T47D (cell line): Measurements from ENCODE around the gene EWSR1.
"Not testable (repeated sequence)": the region's sequence is repeated elsewhere in the genome, so short reads cannot be mapped to it uniquely, and the experiment has no call there.

Experiments
- DNase-seq, 2 experiments: peaks; one replicate each; pipeline versions ENCODE4 v3.0.0 to v3.0.0-alpha.2; 2011 to 2012; ENCODE audit warnings: low read depth in 1 of 2, low spot score in 1 of 2
- JUND ChIP-seq: IDR thresholded peaks from 2 replicates; pipeline ENCODE4 v1.6.1; 2012; ENCODE audit warnings: low read depth
- in situ Hi-C: cut with HindIII; loops from 2 replicates; pipeline ENCODE4 v1.10.0; 2016; ENCODE audit warnings: low sequenced_read_pairs, low pct_unique_long_range_greater_than_20kb

Gene EWSR1

DNA sequence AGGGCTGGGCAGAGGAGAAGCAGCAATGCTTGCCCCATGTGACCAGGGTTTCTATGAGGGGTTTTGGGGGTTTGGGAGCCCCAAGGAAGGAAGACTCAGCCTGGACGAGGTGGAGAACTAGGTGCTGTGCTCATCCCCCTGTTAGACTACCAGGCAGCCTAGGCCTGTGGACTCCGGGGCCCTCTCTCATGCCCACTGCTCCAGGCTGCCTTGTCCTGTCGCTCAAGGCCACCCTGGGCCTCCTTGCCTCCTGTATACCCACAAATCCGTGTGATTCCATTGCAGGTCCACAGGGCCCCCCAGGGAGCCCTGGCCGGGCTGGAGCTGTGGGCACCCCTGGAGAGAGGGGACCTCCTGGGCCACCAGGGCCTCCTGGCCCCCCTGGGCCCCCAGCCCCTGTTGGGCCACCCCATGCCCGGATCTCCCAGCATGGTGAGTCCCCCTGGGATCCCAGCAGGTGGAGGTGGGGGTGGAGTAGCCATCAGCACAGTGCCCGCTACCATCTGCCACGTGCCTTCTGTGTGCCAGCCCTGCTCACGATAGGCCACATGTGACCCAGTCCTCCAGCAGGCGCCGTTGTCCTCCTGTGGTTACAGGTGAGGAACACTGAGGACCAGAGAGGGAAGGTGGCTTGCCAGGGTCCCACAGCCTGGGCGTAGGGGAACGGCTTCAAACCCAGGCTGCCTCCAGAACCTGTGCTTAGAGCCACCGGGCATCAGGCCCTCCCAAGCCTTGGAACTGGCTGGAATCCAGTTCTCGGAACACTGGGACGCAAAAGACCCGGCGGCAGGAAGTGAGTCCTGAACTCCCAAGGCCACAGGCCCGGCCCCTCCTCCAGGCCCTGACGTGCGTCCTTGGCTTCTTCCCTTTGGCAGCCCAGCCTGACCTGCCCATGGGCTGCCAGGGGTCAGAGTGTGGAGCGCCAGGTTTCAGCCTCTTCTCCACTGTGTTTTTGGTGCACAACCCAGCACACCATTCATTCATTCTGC is 35.8 kb upstream of the EWSR1 start:
- in situ Hi-C loops, result no loop called here
- TF ChIP-seq JUND, result no peak
- no peak for DNase-seq

DNA sequence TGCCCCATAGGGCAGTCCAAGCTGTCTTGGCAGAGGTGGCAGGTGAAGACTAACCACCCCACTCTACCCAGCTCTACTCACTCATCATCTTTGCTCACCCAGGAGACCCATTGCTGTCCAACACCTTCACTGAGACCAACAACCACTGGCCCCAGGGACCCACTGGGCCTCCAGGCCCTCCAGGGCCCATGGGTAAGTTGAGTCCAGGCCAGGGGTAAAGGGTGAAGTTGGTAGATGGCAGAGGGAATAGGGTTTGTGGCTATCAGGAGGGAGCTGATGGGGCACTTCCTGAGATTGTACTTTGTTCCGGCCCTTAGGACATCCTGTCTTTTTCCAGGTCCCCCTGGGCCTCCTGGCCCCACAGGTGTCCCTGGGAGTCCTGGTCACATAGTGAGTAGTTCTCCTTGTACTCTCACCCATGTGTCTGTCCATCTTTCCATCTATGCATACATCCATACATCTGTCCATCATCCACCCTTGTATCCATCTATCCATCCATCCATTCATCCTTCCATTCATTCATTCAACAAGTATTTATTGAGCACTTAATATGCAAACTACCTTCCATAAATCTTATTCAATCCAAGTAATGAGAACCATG is 34.7 kb upstream of the EWSR1 start:
- in situ Hi-C loops, result no loop called here
- TF ChIP-seq JUND, result no peak
- DNase-seq, result no peak

DNA sequence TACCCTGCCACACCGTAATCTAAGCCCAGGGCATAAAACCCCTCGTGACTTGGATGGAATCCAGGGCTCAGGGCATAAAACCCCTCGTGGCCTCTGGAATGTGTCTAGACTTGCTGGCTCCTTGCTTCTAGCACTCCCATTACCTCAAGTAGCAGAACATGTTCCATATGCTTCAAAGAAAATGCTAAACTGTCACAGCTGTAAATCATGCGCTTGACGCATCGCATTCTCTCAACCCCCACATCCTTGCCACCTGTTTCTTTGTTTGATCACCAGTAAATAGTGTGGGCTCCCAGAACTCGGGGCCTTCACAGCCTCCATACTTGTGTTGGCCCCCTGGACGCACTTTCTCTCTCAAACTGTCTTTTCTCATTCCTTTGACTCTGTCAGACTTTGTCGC is 27.6 kb upstream of the EWSR1 start:
- DNase-seq, in situ Hi-C loops: not testable (repeated sequence)

DNA sequence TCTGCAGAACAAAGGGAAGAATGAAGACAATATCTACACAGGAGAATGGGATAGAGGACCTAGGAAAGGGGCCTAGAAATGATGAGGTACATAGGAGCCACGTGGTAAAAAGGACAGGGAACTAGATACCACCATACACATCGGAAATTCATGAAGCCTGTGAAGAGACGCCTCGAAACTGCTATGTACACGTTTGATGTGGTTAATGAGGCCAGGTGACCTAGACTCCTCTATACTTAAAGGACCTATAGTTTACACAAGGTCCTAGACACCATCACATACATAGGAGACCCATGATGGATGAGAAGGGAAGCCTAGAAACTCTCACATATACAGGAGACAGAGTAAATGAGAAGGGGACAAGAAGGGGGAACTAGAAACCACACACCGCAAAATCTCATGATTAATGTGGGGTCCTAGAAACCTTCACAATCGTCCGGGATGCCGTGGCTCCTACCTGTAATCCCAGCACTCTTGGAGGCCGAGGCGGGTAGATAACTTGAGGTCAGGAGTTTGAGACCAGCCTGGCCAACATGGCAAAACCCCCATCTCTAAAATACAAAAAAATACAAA is 24.1 kb upstream of the EWSR1 start:
- in situ Hi-C loops, result no loop called here
- DNase-seq, result no peak
- TF ChIP-seq JUND, result no peak

DNA sequence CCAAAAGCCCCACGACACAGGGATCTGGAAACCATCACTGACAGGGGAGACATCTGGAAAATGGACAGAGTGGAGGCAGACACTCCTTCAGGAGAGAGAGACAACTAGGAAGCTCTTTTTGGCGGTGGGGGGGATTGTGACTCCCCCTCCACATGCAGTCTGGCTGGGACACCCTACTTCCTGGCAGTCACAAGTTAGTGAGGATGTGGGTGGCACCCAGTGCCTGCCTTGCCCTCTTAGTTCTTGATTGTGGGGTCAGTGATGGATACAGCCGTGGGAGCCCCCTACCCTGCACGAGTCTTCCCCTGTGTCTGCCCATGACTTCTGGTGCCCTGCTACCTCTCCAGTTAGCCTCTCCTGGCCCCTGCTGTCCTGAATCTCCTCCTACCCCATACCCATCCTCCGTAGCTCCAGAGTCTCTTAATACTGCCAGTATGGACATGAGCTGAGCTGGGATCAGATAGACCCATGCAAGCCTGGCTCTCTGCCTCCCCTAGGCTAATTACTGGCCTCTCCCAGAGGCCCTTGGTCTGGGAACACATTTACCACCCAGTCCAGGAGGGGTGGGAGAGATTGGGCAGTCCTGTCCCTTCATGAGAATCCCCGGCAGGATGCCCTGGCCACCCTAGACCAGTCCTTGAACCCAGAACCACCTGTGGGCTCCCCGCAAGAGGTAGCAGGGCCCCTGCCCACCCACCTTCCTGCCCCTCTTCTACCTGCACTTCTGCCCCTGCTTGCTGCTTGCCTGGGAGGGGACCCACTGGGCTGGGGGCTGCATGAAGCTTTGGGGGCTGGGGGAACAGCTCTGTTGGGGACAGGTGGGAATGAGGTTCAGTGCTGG is 23.1 kb upstream of the EWSR1 start:
- no peak for DNase-seq
- TF ChIP-seq JUND, result no peak
- in situ Hi-C loops, result no loop called here

DNA sequence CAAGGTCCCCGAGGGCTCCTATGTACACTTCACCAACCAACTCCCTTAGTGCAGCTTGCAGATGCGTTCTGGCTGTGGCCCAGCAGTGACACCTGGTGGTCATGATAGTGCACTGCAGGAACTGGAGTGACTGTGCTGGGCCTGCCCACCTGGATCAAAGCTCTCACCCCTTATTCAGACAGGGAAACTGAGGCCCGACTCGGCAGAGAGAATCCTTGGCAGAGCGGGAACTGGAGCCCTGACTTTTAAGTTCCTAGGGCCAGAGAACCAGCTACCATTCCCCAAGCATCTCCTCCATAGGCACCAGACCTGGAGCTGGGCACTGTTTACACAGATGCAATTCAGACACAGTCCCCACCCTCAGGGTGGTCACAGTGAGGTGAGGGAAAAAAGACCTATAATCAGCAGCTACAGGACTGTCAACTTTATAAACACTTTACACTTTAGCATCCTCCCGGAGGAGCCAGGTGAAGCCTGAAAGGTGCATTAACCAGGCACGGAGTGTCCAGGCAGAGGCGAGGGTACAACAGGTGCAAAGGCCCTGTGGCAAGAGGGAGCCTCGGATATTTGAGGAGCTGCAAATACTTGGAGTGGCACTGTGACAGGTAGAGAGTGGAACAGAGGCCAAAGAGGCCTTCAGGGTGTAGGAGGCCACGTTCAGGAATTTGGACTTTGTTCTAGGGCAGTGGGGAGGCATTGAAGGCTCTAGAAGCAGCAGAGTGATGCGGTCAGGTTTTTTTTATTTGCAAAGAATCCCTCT is 22.3 kb upstream of the EWSR1 start:
- TF ChIP-seq JUND, result no peak
- in situ Hi-C loops, result no loop called here
- peak; percentile 47 to 71 for DNase-seq

DNA sequence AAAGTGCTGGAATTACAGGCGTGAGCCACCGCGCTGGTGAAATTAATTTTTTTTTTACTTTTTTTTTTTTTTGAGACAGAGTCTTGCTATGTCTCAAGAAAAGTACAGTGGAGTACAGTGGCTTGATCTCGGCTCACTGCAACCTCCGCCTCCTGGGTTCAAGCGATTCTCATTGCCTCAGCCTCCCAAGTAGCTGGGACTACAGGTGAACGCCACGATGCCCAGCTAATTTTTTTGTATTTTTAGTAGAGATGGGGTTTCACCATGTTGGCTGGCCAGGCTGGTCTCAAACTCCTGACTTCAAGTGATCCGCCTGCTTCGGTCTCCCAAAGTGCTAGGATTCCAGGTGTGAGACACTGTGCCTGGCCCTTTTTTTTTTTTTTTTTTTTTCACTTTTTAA is 20.2 kb upstream of the EWSR1 start:
- DNase-seq, in situ Hi-C loops: not testable (repeated sequence)

DNA sequence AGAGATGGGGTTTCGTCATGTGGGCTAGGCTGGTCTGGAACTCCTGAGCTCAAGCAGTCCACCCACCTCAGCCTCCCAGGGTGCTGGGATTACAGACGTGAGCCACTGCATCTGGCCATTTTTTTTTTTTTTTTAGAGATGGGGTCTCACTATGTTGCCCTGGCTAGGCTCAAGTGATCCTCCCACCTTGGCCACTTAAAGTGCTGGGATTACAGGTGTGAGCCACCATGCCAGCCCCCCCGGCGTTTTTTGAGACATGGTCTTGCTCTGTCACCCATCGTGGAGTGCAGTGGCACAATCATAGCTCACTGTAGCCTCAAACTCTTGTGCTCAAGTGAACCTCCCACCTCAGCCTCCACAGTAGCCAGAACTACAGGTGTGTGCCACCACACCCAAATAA is 16.8 kb upstream of the EWSR1 start:
- no peak for TF ChIP-seq JUND
- in situ Hi-C loops, result no loop called here
- no peak for DNase-seq

DNA sequence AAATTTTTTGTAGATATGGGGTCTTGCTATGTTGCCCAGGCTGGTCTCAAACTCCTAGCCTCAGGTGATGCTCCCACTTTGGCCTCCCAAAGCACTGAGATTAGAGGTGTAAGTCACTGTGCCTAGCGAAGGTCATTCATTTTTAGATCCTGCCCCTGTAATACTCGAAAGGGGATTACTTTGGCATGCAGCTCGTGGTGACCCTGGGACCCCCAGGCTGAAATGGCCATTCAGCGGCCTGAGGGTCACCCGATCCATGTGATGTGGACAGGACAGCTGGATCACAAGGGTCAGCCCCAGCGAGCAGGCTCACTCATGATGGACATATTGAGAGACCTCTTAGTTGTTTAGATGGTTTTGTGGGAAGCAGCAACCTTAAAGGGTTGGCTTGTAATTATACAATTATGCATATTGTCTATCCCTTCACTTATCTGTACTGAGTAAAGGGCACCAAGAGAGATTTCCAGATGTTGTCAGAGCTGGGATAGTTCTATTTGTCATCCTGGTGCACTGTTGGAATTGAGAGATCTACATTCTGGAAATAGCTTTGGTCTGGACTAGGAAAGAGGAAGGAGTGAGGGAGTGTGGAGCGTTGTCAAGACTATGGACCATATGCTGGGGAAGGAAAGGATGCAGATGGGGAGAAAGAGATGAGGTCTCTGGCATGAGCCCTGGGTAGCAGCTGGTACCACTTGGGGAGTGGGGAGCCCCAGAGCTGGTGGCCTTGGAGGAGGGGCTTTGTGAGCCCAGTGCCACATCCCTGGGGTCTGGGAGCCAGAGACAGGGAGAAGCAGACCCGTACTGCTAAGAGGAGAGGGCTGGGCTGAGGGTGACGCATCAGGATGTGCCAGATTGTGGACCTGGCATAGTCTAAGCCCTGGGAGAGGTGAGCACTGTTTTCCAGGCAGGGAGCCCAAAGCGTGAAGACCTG is 15.8 kb upstream of the EWSR1 start:
- in situ Hi-C loops, result no loop called here
- DNase-seq, result no peak
- no peak for TF ChIP-seq JUND

DNA sequence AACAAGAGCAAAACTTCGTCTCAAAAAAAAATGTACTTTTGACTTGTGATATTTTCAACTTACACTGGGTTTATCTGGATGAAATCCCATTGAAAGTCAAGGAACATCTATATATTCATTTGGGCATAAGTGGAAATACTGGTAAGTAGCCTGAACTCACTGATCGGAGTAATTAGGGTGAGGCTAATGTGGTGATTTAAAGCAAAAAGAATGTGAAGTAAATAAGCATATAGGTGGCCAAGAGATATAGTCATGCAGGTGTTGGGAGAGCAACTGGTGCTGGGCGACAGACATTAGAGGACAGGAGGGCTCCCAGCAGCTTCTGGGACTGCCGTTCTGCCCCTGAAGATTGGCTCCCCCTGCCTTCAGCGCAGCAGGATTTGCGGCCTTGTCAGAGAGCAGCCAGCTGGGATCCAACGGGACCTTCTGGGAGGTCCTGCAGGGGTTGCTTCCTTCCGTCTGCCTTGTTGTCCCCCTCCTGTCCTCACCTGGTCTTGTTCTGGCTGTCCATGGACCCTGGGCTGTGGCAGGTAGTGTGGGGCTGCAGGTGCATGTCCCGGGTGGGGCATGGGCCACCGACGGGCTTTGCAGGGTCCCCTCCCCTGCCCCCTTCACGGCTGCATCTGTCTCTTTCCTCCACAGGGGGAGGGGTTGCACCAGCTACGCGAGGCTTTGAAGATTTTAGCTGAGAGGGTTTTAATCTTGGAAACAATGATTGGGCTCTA is 14.3 kb upstream of the EWSR1 start:
- in situ Hi-C loops, result no loop called here
- TF ChIP-seq JUND, result no peak

More for the DNA sequence above, 14.3 kb upstream of the EWSR1 start:
- no peak for DNase-seq
